Urinary bladder (tissue), 4 donors: Measurements from ENCODE around the gene KCNAB1. TPM values are rescaled to one million over a fixed set of nuclear protein-coding genes. Genes with fewer than 3 reads are reported as not detected.

Experiments
- DNase-seq: peaks from one replicate; pipeline ENCODE4 v3.0.0-alpha.2; 2015; ENCODE audit errors: extremely low spot score
- H3K27ac ChIP-seq: one replicate; pipeline ENCODE4 v1.5.1; 2013; ENCODE audit warnings: low read depth, mild to moderate bottlenecking, moderate library complexity
- H3K36me3 ChIP-seq: one replicate; pipeline ENCODE4 v1.6.1; 2013; ENCODE audit warnings: mild to moderate bottlenecking, moderate library complexity; ENCODE audit not compliant: insufficient read depth
- H3K4me1 ChIP-seq: one replicate; pipeline ENCODE4 v1.6.1; 2013; ENCODE audit warnings: mild to moderate bottlenecking, moderate library complexity; ENCODE audit not compliant: insufficient read depth
- H3K4me3 ChIP-seq: one replicate; pipeline ENCODE4 v1.5.1; 2013; ENCODE audit warnings: low read depth, low read length
- WGBS: extraction: QIAGEN DNeasy Blood & Tissue Kit; methylation state at CpG from one replicate; pipeline ENCODE4 v1.1.7; 2013; 5-methylcytosine and 5-hydroxymethylcytosine counted together
- polyA plus RNA-seq: library from polyadenylated mRNA; stranded (reverse); fragments of 200-250 nt; gene quantifications from one replicate; pipeline ENCODE4 v1.2.3, GENCODE V29; 2013
- total RNA-seq: library from RNA; depleted of rRNA; stranded (reverse); fragments of >200 nt; gene quantifications from one replicate; pipeline ENCODE4 v1.2.3, GENCODE V29; 2014
- donor health status: healthy with polysubstance abuse.
- donor health status: healthy.

KCNAB1 gene
- total and polyA plus RNA-seq, 2 donors: 3.7 to 4.9 TPM

DNA sequence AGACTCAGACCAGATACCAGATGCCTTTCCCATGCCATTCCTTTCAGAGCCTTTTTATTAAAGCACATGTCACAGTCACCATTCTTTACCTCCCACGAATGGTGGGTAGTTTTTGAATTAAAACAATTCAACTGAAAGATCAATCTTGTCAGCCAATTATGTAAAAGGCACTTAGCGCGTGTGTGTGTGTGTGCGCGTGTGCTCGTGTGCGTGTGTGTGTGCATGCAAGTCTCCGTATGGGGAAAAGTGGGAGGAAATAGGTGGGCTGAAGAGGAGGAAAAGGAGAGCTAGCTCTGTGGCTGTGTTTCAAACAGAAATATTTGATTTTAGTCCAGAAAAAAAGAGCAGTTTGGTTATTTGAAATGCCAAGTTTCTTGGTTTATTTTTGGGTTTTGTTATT, 177.2 kb downstream of the KCNAB1 start:
- Histone ChIP-seq H3K36me3 (no peaks in the 10 kb centered on the region), H3K4me3 (no peak overlapping the region), H3K27ac (no peak overlapping the region), H3K4me1 (no peaks in the 10 kb centered on the region)
- WGBS: 94% methylated on average over 8 of the region's 8 CpGs
- no peak for DNase-seq

DNA sequence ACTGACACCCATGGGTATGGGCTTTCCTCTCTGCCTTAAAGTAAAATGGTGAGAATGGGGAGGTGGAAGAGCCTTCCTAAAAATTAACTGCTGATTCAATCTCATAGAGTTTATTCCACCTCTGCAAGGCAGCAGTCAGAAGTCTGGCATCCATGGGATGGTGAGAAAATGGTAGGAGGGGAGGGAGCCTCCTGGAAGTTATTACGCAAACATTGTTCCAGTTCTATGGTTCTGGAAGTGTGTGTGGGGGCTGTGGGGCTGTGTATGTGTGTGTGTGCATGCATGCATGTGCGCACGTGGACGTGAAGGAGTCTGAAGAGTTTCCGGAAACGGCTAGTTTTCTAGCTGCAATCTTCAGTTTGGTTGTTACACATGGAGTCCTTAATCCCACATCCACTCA, 177.6 kb downstream of the KCNAB1 start:
- no peak overlapping the region for H3K4me3 ChIP-seq
- WGBS: 96% methylated on average over 6 of the region's 6 CpGs
- no peak overlapping the region for H3K27ac ChIP-seq
- no peaks in the 10 kb centered on the region for H3K4me1 ChIP-seq
- no peak for DNase-seq
- H3K36me3 ChIP-seq: no peaks in the 10 kb centered on the region

DNA sequence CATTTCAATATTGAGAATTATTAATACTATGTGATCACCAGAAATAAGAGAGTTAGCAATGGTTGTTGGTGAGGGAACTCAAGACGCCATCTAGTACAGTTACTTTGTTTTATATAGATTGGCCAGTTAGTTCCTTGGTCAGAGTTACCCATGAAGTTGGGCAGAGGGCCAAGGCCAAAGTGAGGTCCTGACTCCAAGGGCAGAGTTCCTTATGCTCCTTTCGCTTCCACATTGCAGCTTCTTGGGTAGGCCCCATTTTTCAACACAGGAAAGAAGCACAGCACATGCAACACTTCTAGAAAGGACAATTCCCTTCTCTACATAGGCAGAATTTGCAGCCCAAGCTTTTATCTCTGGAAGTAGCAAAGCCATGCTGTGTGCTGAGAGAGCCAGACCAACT, 178.6 kb downstream of the KCNAB1 start:
- no peaks in the 10 kb centered on the region for H3K36me3 ChIP-seq
- H3K4me1 ChIP-seq: no peaks in the 10 kb centered on the region
- WGBS: 97% methylated on average over 2 of the region's 2 CpGs
- no peak overlapping the region for H3K27ac ChIP-seq
- no peak for DNase-seq
- H3K4me3 ChIP-seq: no peak overlapping the region

DNA sequence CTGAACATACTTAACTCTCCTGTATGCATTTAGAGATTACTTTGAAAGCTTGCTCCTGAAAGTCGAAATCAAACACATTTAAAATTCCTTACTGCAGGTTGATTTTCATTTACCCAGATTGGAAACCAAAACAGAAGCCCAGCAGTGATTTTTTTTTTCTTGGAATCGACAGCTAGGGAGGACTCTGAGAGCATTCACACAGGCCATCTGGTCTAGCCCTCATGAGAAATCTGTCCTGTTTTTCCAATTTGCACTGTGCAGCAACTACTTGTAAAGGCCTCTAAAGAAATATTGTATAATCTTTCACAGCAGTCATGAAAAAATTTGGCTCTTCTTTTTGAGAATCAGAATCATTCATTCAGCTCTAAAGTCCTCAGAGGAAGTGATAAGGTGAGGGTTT, 179.2 kb downstream of the KCNAB1 start:
- 80% methylated on average over 2 of the region's 2 CpGs for WGBS
- Histone ChIP-seq H3K4me3 (no peak overlapping the region), H3K36me3 (no peaks in the 10 kb centered on the region), H3K27ac (no peak overlapping the region), H3K4me1 (no peaks in the 10 kb centered on the region)
- no peak for DNase-seq

DNA sequence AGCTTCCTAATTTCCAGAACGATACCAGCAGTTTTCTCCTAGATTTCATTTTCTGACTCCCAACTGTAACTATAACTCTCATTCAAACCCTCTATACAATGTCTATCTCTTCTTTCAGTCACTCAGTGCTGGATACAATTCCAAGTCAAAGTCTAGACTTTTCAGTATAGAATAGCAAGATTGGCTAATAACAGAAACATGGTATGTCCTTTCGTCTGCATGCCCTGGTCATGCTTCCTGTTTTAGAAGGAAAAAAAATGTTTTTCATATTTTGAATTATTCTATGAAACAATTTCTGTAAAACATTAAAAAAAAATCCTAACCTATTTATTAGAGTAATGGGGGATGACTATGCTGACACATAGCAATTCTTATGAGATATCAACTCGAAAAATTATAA, 180.0 kb downstream of the KCNAB1 start:
- DNase-seq: no peak

DNA sequence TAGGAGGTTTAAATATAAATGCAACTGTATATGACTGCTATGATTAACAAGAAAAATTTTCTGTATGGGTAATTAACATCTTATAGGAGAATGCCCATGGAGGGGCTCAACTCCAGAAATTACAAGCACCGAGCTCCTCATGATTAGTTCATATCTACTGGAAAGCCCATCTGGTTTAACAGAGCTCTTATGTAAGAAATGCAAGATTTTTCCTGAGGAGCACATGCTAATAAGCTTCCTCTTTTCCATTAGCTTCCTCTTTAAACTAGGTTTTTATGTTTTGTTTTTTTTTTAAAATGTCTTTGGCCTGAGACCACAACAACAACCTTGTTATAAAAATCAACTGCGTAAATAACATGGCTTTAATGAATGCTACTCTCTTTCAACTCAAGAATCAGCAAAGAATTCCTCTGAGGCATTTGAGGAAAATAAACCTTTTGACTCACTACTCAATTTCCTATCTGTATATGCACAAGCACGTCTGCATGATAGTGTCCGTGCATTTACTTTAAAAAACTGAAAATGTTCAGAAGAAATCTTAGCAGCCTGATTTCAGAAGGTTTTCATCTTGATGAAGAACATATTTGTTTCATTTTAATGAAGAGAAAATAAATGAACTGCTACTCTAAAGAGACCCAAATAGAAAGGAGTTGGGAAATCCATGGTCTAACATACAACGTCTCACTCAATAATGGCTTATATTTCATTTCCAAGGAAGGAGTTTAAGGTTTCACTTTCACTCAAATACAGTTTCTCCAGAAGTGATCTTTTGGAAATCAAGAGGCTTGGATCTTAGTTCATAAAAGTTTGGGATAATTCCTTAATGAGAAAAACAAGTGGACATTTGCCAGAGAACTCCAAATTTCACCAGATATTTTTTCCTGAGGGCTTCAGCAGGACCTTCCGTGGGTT, 180.8 kb downstream of the KCNAB1 start:
- H3K27ac ChIP-seq: no peak overlapping the region
- 63% methylated on average over 6 of the region's 6 CpGs for WGBS

More for the DNA sequence above, 180.0 kb downstream of the KCNAB1 start:
- H3K27ac ChIP-seq: no peak overlapping the region
- no peaks in the 10 kb centered on the region for H3K4me1 ChIP-seq
- 91% methylated on average over 3 of the region's 3 CpGs for WGBS
- no peaks in the 10 kb centered on the region for H3K36me3 ChIP-seq
- H3K4me3 ChIP-seq: no peak overlapping the region

DNA sequence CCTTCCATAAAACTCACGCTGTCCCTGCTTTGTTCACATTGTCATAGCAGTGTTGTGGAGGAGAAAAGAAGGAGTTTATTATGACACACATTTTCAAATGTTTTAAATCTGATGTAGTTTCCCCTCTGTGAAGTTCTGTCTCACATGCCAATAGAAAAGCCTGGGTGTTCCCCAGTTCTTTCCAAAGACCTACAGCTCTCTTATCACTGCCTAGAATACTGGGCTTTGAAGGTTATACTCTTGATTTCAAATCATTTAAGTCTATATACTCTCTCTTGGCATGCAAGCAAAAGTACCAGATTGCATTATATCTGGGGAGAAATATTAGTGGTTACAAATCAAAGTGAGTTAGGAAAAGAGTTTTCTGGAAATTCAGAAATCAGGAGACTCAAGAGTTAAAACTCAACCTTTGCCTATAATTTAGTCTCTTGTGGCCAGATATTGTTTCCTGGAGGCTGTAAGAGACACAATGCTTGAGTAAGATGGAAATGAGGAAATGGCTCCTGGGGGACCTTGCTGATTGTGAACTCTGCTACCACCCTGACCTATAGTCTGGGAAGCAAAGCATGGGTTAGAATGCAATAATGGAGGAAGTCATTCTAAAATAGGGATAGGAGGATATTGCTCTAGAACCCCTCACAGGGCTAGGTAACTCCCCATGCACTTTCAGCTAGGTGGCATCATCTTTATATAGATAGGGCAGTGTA, 182.8 kb downstream of the KCNAB1 start:
- no peak for DNase-seq
- Histone ChIP-seq H3K36me3 (no peaks in the 10 kb centered on the region), H3K4me3 (no peak overlapping the region), H3K27ac (no peak overlapping the region), H3K4me1 (no peaks in the 10 kb centered on the region)
- 91% methylated on average over 1 of the region's 1 CpG for WGBS

More for the DNA sequence above, 180.8 kb downstream of the KCNAB1 start:
- Histone ChIP-seq H3K36me3 (no peaks in the 10 kb centered on the region), H3K4me1 (no peaks in the 10 kb centered on the region), H3K4me3 (no peak overlapping the region)
- DNase-seq: no peak

DNA sequence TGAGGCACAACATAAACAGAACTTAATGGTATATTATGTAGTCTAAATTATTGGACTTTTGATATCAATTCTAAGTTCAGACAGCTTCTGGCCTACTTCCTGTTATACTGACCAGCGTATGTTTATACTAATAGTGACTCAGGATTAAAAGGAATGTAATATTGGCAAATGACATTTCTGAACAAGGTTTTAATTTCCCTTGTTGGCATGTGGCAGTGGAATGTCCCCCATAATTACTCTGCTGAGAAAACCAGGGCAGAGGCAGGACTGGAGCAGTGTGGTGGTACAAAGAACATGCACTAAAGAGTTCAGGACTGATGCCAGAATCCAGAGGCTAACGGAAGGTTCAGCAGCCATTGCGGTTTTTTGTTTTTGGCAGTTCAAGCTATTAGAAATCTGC, 184.0 kb downstream of the KCNAB1 start:
- no peaks in the 10 kb centered on the region for H3K4me1 ChIP-seq
- DNase-seq: no peak
- H3K36me3 ChIP-seq: no peaks in the 10 kb centered on the region
- H3K27ac ChIP-seq: no peak overlapping the region
- 68% methylated on average over 3 of the region's 3 CpGs for WGBS
- no peak overlapping the region for H3K4me3 ChIP-seq

DNA sequence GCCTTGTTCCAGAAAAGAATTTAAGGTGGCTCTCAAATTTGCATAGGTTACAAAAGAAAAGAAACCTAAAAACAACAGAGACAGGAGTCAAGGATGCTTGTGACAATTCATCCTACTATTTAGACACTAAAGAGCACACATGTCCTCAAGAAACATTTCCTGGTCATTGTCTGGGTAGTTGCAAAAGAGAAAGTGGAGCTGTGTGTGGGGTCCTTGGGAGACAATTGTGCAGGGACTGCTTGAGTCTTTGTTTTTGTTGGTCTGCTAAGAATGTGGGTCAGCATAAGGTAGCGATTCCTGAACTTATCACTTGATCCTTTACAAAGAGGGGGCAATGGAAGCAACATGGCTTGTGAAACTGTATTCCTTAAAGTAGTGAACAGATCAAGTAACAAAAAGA, 185.3 kb downstream of the KCNAB1 start:
- Histone ChIP-seq H3K36me3 (no peaks in the 10 kb centered on the region), H3K27ac (no peak overlapping the region), H3K4me1 (no peaks in the 10 kb centered on the region), H3K4me3 (no peak overlapping the region)
- 82% methylated on average over 1 of the region's 1 CpG for WGBS
- DNase-seq: no peak

DNA sequence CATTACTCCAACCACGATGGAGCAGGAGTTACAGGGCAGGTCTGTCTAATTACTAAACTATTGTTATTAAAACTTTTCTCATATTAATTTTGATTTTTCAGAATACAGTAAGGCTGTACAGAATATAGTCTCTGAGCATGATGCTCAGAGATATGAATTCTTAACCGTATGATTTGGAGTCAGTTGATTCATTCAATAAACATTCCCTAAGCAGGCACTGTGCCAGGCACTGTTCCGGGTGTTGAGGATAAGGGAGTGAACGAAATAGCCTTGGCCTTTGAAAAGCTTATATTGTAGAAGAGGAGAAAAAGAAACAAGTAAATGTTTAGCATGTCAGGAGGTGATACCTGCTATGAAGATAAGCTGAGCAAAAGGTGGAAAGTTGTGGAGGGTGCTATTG, 187.3 kb downstream of the KCNAB1 start:
- H3K4me3 ChIP-seq: no peak overlapping the region
- H3K27ac ChIP-seq: no peak overlapping the region
- WGBS: 33% methylated on average over 4 of the region's 4 CpGs
- DNase-seq: no peak
- no peaks in the 10 kb centered on the region for H3K36me3 ChIP-seq
- no peaks in the 10 kb centered on the region for H3K4me1 ChIP-seq

DNA sequence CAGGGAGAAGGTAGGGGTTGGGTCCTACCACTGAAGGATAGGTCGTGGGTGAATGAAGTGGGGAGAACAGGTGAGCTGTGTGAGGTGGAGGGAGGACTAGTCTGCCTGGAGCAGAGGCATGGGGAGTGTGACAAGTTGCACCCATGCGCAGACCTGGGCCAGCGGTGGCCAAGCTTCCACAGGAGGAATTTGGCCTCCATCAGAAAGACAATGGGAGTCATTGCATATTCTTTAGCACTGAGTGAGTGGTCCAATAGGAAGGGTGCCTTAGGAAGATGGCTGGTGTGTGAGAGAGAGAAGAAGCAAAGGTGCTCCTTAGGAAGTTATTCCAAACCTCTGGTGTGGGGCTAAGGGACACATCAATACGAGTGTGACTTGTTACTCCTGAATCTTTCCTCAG, 191.1 kb downstream of the KCNAB1 start:
- WGBS: 90% methylated on average over 4 of the region's 4 CpGs
- no peak for DNase-seq
- no peaks in the 10 kb centered on the region for H3K36me3 ChIP-seq

DNA sequence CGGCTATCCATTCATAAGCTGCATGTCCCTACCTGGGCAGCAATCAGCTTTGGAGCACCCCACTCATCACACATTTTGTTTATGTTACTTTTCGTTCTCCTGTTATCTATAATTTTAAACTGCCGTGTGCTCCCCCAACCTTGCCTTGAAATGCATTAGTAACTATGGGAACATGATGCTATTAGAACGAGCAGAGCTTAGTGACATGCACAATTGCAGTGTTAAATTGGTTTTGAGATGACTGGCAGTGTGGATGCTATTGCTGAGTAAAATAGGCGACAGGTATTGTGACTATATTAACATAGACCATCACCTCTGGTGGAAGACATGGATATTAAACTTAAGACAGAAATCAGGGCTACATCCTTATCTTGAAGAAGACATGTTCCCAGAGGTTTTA, 191.6 kb downstream of the KCNAB1 start:
- H3K4me3 ChIP-seq: no peak overlapping the region
- no peaks in the 10 kb centered on the region for H3K36me3 ChIP-seq
- 77% methylated on average over 5 of the region's 5 CpGs for WGBS
- H3K4me1 ChIP-seq: no peaks in the 10 kb centered on the region
- no peak for DNase-seq
- no peak overlapping the region for H3K27ac ChIP-seq

More for the DNA sequence above, 191.1 kb downstream of the KCNAB1 start:
- H3K27ac ChIP-seq: no peak overlapping the region
- H3K4me1 ChIP-seq: no peaks in the 10 kb centered on the region
- no peak overlapping the region for H3K4me3 ChIP-seq

DNA sequence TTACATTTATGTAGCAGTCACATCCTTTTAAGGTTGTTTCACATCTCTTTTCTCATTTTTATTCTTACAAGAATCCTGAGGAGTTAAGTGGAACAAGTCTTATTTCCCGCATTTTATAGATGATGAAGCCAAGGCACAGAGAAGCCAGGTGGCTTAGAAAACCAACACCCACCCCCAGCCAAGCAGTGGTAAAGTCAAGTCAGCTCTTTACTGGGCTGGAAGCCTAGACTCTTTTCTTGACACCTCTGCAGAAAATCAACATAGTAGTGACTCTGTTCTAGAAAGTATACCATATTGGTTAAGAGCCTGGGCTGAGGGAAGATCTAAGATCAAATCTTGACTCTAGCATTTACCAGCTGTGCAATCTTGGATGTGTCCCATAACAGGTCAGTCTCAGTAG, 195.7 kb downstream of the KCNAB1 start:
- peak; percentile 35 for DNase-seq
- WGBS: 73% methylated on average over 1 of the region's 1 CpG
- Histone ChIP-seq H3K27ac (no peak overlapping the region), H3K36me3 (no peaks in the 10 kb centered on the region), H3K4me3 (no peak overlapping the region), H3K4me1 (no peaks in the 10 kb centered on the region)

DNA sequence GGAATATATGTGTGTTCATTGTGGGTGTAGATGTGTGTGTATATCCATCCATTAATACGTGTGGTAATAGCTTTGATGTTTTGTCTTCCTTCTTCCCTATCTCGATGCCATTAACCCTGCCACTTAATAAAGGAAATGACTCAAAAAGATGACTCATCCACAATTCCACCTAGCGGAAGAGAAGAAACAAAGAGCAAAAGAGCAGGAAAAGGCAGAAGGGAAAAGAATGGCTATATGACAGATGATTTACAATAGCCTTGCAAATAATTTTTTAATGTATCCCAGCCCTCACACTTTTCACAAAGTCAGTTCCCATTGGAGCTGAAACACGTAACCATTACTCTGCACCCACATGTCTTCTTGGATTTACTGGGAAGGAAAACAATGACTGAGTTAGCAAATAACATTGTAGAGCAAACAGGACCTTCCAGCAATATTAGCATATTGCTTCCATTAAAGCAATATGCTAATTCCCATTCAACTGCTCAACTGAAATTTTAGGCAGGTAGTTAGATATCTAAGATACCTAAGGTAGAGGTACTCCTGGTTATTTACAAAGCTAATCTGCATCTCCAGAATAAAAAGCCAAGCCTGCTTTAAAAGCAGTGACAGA, 197.2 kb downstream of the KCNAB1 start:
- H3K27ac ChIP-seq: no peak overlapping the region
- WGBS: 59% methylated on average over 4 of the region's 4 CpGs
- no peak for DNase-seq
- H3K4me3 ChIP-seq: no peak overlapping the region
- H3K36me3 ChIP-seq: no peaks in the 10 kb centered on the region
- no peaks in the 10 kb centered on the region for H3K4me1 ChIP-seq
